Astrocyte (in vitro differentiated cells and primary cell): ENCODE data around the gene DTWD2. TPM values are rescaled to one million over a fixed set of nuclear protein-coding genes. Genes with fewer than 3 reads are reported as not detected.

Experiments used
- DNase-seq: peaks from one replicate; pipeline ENCODE4 v3.0.0-alpha.2; 2010; ENCODE audit warnings: low read depth
- FAIRE-seq: peaks from 2 replicates; lab custom pipeline; 2011; peaks lifted over from hg19 to GRCh38; lab: Jason Lieb, UNC
- H2AFZ ChIP-seq: 2 replicates; pipeline ENCODE4 v1.6.0; 2012; ENCODE audit warnings: low read depth, low read length, inconsistent platforms
- H3K27ac ChIP-seq: 2 replicates; pipeline ENCODE4 v1.5.1; 2011; ENCODE audit warnings: low read depth, low read length, inconsistent platforms
- H3K27me3 ChIP-seq: 2 replicates; pipeline ENCODE4 v1.6.0; 2011; ENCODE audit warnings: low read length, inconsistent platforms; ENCODE audit not compliant: insufficient read depth
- H3K36me3 ChIP-seq: 2 replicates; pipeline ENCODE4 v1.5.1; 2011; ENCODE audit warnings: low read length, inconsistent platforms; ENCODE audit not compliant: insufficient read depth
- H3K4me1 ChIP-seq: 2 replicates; pipeline ENCODE4 v1.5.1; 2011; ENCODE audit warnings: low read length, inconsistent platforms; ENCODE audit not compliant: insufficient read depth
- H3K4me2 ChIP-seq: 2 replicates; pipeline ENCODE4 v1.6.0; 2012; ENCODE audit warnings: low read length, inconsistent platforms
- H3K4me3 ChIP-seq: 2 replicates; pipeline ENCODE4 v1.5.1; 2011; ENCODE audit warnings: low read depth, mild to moderate bottlenecking, low read length, inconsistent platforms; ENCODE audit not compliant: insufficient read depth
- H3K79me2 ChIP-seq: 2 replicates; pipeline ENCODE4 v1.6.0; 2012; ENCODE audit warnings: mild to moderate bottlenecking, low read length, inconsistent platforms; ENCODE audit not compliant: insufficient read depth
- H3K9ac ChIP-seq: 2 replicates; pipeline ENCODE4 v1.6.0; 2012; ENCODE audit warnings: mild to moderate bottlenecking, low read length, inconsistent platforms
- H3K9me3 ChIP-seq: 2 replicates; pipeline ENCODE4 v1.5.1; 2012; ENCODE audit warnings: low read depth, mild to moderate bottlenecking, low read length, inconsistent platforms; ENCODE audit not compliant: insufficient read depth
- H4K20me1 ChIP-seq: 2 replicates; pipeline ENCODE4 v1.6.0; 2012; ENCODE audit warnings: low read length, inconsistent platforms; ENCODE audit not compliant: insufficient read depth
- H3K27ac Mint-ChIP-seq: one replicate; pipeline ENCODE4 v1.8.0; 2021; ENCODE audit warnings: mild to moderate bottlenecking, mixed read lengths; ENCODE audit not compliant: unreplicated experiment
- H3K27me3 Mint-ChIP-seq: one replicate; pipeline ENCODE4 v1.8.0; 2021; ENCODE audit warnings: low read depth, mixed read lengths; ENCODE audit not compliant: unreplicated experiment
- H3K36me3 Mint-ChIP-seq: one replicate; pipeline ENCODE4 v1.8.0; 2021; ENCODE audit warnings: low read depth, mixed read lengths; ENCODE audit not compliant: unreplicated experiment
- H3K4me1 Mint-ChIP-seq: one replicate; pipeline ENCODE4 v1.8.0; 2021; ENCODE audit warnings: low read depth, mixed read lengths; ENCODE audit not compliant: unreplicated experiment
- H3K4me3 Mint-ChIP-seq: one replicate; pipeline ENCODE4 v1.8.0; 2021; ENCODE audit warnings: mild to moderate bottlenecking, moderate library complexity, mixed read lengths; ENCODE audit not compliant: unreplicated experiment
- H3K9me3 Mint-ChIP-seq: one replicate; pipeline ENCODE4 v1.8.0; 2021; ENCODE audit warnings: mild to moderate bottlenecking, mixed read lengths; ENCODE audit not compliant: unreplicated experiment
- EZH2 ChIP-seq: IDR thresholded peaks from 2 replicates; pipeline ENCODE4 v1.6.1; 2012; ENCODE audit warnings: mild to moderate bottlenecking, low read length, inconsistent platforms; ENCODE audit not compliant: insufficient read depth
- total RNA-seq: library from RNA; stranded (reverse); gene quantifications from 2 replicates; pipeline ENCODE4 v1.2.1, GENCODE V29; 2021
- TF ChIP-seq, protein P1 (sequence below): IDR thresholded peaks from 2 replicates; pipeline ENCODE4 v1.5.1; 2011; ENCODE audit warnings: low read depth, mild to moderate bottlenecking, inconsistent platforms, low read length, moderate library complexity; ENCODE audit not compliant: insufficient read depth

DTWD2 gene
- total RNA-seq, 1 donor from 2014 or later = 4.9 TPM

DNA sequence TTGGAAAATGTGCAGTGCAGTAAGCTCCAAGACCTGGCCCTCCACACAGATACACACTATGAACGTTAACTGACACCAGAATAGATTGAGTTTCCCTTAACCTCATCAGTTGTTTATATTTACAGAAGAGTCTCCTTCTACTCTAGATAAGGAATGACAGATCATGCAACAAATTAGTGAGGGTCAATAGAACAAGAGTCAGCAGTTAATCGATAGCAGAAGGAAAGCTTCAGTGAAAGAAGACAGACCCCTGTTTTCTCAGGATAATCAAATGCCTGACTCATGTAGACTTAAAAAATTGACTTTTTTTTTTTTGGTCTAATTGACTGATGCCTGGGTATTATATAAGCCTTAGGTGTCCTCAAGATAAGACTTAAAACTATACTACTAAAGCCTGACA lies 179.9 kb downstream of the DTWD2 start:
- Mint-ChIP-seq H3K4me3 (no peak overlapping the region), H3K27ac (no peak overlapping the region), H3K27me3 (no peaks in the 10 kb centered on the region), H3K36me3 (no peaks in the 10 kb centered on the region), H3K9me3 (peaks cover 6% of the 10 kb centered on the region), H3K4me1 (no peaks in the 10 kb centered on the region)
- Histone ChIP-seq H3K9me3 (no peaks in the 10 kb centered on the region), H3K36me3 (no peaks in the 10 kb centered on the region), H3K27ac (no peak overlapping the region), H3K4me3 (no peak overlapping the region), H3K4me1 (no peaks in the 10 kb centered on the region), H4K20me1 (no peaks in the 10 kb centered on the region), H3K4me2 (no peak overlapping the region), H3K9ac (no peak overlapping the region), H3K79me2 (no peaks in the 10 kb centered on the region), H2AFZ (no peak overlapping the region), H3K27me3 (no peaks in the 10 kb centered on the region)
- FAIRE-seq (no peak), DNase-seq (no peak)
- TF ChIP-seq EZH2 = no peak
- TF ChIP-seq, protein P1, sequence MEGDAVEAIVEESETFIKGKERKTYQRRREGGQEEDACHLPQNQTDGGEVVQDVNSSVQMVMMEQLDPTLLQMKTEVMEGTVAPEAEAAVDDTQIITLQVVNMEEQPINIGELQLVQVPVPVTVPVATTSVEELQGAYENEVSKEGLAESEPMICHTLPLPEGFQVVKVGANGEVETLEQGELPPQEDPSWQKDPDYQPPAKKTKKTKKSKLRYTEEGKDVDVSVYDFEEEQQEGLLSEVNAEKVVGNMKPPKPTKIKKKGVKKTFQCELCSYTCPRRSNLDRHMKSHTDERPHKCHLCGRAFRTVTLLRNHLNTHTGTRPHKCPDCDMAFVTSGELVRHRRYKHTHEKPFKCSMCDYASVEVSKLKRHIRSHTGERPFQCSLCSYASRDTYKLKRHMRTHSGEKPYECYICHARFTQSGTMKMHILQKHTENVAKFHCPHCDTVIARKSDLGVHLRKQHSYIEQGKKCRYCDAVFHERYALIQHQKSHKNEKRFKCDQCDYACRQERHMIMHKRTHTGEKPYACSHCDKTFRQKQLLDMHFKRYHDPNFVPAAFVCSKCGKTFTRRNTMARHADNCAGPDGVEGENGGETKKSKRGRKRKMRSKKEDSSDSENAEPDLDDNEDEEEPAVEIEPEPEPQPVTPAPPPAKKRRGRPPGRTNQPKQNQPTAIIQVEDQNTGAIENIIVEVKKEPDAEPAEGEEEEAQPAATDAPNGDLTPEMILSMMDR = no peak

DNA sequence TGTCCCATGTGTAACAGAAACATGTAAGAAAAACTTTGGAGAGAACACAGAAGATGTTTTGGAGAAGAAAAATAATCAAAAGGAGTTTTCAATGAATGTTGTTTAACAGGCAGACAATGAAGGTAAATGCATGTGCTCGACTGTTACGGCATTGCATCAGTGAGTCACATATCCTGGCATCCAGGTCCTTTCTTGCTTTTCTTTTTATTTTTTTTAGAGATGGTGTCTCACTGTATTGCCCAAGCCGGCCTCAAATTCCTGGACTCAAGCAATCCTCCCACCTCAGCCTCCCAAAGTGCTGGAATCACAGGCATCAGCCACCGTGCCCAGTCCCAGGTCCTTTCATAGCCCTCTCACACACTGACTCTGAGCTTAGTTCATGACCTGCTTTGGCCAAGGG lies 181.8 kb downstream of the DTWD2 start:
- Histone ChIP-seq H3K4me3 (no peak overlapping the region), H3K27me3 (no peaks in the 10 kb centered on the region), H3K27ac (no peak overlapping the region), H3K79me2 (no peaks in the 10 kb centered on the region), H4K20me1 (no peaks in the 10 kb centered on the region), H3K4me2 (no peak overlapping the region), H3K4me1 (no peaks in the 10 kb centered on the region), H3K9me3 (no peaks in the 10 kb centered on the region), H2AFZ (no peak overlapping the region), H3K9ac (no peak overlapping the region), H3K36me3 (no peaks in the 10 kb centered on the region)
- no peak for FAIRE-seq
- Mint-ChIP-seq H3K36me3 (no peaks in the 10 kb centered on the region), H3K27me3 (no peaks in the 10 kb centered on the region), H3K4me3 (no peak overlapping the region), H3K27ac (no peak overlapping the region), H3K9me3 (peaks cover 6% of the 10 kb centered on the region), H3K4me1 (no peaks in the 10 kb centered on the region)
- no peak for TF ChIP-seq EZH2
- TF ChIP-seq, protein P1 = no peak
- DNase-seq = no peak

DNA sequence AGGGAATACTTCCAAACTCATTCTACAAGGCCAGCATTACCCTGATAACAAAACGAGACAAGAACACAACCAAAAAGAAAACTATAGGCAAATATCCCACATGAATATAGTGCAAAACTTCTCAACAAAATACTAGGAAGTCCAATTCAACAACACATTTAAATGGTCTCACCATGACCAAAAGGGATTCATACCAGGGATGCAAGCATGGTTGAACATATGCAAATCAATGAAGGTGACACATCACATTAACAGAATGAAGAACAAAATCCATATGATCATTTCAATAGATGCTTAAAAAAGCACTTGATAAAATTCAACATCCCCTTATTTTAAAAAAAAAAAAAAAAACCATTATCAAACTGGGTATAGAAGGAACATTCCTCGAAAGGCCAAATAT lies 186.0 kb downstream of the DTWD2 start:
- no peaks in the 10 kb centered on the region for H3K27me3 Mint-ChIP-seq
- TF ChIP-seq, protein P1 = no peak
- no peak for TF ChIP-seq EZH2
- no peaks in the 10 kb centered on the region for H3K9me3 ChIP-seq
- H3K36me3 ChIP-seq = no peaks in the 10 kb centered on the region
- H2AFZ ChIP-seq = no peak overlapping the region
- no peaks in the 10 kb centered on the region for H3K4me1 Mint-ChIP-seq
- no peak overlapping the region for H3K27ac Mint-ChIP-seq
- H3K4me2 ChIP-seq = no peak overlapping the region
- H3K27ac ChIP-seq = no peak overlapping the region
- H3K4me3 Mint-ChIP-seq = no peak overlapping the region
- H3K79me2 ChIP-seq = no peaks in the 10 kb centered on the region
- no peak overlapping the region for H3K4me3 ChIP-seq
- no peaks in the 10 kb centered on the region for H3K36me3 Mint-ChIP-seq
- H4K20me1 ChIP-seq = no peaks in the 10 kb centered on the region
- FAIRE-seq = no peak
- H3K4me1 ChIP-seq = no peaks in the 10 kb centered on the region
- no peak for DNase-seq
- no peaks in the 10 kb centered on the region for H3K27me3 ChIP-seq
- H3K9me3 Mint-ChIP-seq = peaks cover 4% of the 10 kb centered on the region
- no peak overlapping the region for H3K9ac ChIP-seq
